HG02943 (cell line): ENCODE measurements around the gene DUSP28.
"Not testable (repeated sequence)": the region's sequence is repeated elsewhere in the genome, so short reads cannot be mapped to it uniquely, and the experiment has no call there.

Experiments used
- ATAC-seq: cut with Tn5 transposase; IDR thresholded peaks from one replicate; pipeline ENCODE4 v1.9.1; 2021; ENCODE audit warnings: mild to moderate bottlenecking, low read depth, moderate library complexity; ENCODE audit not compliant: unreplicated experiment

DUSP28 gene

DNA sequence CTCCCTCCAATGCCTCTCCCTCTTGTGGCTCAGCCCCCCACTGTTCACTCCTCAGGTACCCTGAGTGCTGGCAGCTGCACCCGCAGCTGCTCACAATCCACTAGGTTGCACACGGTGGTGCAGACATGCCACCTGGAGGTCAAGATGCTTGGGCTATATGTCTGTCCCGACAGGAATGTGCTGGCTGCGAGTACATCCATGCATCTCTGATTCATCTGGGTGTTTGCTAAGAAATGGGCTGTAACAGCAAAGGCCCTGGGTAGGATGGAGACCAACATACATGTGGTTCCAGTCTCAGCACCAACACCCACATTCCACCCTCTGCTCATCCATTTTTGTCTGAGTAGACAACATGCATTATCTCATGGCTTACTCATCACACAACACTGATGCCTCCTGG, 33.6 kb upstream of the DUSP28 start:
- ATAC-seq: no peak

GRCh38 chr2:240527153-240527750, 32.9 kb upstream of the DUSP28 start:
- ATAC-seq: no peak

DNA sequence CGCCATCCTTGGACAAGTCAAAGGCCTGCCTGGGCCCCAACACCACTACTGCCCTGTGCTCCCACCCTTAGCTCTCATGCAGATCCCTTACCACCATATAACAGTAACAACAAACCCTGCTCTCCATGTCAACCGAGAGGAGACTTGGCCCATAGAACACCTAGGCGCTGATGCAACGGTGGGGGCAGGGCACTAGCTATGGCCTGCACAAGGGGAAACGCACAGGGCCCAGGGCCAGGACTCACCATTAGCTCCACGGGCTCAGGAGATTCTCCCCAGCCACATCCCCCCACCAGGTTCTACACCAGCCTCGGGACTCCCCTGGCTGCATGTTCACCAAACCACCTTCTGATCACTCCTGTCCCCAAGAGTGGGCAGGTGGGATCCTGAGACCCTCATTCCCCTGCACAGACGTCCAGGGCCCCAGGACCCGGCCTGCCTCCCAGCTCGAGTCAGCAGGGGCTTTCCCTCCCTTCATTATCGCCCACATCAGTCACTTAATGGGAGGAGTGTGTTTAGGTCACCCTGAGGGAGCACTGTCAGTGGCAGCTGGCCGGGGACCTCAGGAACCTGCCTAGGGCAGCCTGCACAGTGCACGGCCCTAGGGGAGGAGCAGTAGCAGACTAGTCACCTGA, 31.6 kb upstream of the DUSP28 start:
- ATAC-seq: no peak

DNA sequence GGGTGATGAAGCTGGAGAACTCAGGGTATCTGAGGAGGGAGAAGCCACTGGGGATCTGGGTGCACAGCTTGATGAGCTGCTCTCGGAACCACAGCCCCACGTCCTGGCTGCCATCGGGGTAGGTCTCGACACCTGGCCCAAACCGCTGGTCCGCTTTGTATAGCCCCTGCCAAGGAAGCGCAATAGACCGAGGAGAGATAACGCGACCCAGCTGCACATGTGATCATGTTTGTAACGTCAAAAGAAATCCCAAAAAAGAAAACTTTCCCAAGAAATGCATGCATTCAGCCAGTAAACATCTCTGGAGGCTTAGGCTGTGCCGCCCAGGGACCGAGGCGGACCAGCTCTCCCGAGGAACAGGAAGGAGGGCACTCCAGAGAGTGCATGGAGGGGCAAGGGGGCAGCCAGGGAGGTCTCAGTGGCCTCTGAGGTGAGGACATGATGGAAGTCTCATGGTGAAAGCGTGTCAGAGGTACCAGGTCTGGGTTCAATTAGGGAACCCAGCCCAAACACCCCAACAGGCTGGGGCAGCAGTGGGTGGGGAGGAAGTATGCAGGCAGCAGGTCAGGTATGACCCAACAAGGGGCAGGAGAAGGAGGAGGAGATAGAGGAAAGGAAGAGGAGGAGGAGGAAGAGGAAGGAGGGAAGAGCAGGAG, 30.7 kb upstream of the DUSP28 start:
- no peak for ATAC-seq

GRCh38 chr2:240530181-240530580, 30.0 kb upstream of the DUSP28 start:
- ATAC-seq: no peak

- ATAC-seq: no peak
Measured at GRCh38 chr2:240531038-240531437, 29.1 kb upstream of the DUSP28 start.

GRCh38 chr2:240532031-240532775, 28.0 kb upstream of the DUSP28 start:
- ATAC-seq: no peak

DNA sequence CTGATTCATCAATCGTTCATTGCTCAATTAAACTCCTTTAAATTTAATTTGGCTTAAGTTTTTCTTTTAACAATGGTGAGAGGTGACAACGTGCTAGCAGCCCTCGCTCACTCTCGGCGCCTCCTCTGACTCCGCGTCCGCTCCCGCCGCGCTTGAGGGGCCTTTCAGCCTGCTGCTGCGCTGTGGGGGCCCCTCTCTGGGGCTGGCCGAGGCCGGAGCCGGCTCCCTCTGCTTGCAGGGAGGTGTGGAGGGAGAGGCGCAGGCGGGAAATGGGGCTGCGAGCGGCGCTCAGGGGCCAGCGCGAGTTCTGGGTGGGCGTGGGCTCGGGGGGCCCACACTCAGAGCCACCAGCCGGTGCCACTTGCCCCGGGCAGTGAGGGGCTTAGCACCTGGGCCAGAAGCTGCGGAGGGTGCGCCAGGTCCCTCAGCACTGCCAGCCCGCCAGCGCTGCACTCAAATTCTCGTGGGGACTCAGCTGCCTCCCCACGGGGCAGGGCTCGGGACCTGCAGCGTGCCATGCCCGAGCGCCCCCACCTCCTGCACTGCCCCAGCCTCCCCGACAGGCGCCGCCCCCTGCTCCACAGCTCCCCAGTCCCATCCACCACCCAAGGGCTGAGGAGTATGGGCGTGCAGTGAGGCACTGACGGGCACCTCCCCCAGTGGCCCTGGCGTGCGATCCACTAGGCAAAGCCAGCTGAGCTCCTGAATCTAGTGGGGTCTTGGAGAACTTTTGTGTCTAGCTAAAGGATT, 22.0 kb upstream of the DUSP28 start:
- ATAC-seq: no peak

- not testable (repeated sequence) for ATAC-seq
Measured at GRCh38 chr2:240539101-240539500, 21.1 kb upstream of the DUSP28 start.

- ATAC-seq: no peak
Measured at GRCh38 chr2:240539906-240540305, 20.3 kb upstream of the DUSP28 start.

- no peak for ATAC-seq
Measured at GRCh38 chr2:240551288-240551687, 8.9 kb upstream of the DUSP28 start.

- no peak for ATAC-seq
Measured at GRCh38 chr2:240551811-240552210, 8.3 kb upstream of the DUSP28 start.

- ATAC-seq: no peak
Measured at GRCh38 chr2:240553956-240554480, 6.1 kb upstream of the DUSP28 start.

GRCh38 chr2:240554767-240555493, 5.2 kb upstream of the DUSP28 start:
- ATAC-seq: no peak

DNA sequence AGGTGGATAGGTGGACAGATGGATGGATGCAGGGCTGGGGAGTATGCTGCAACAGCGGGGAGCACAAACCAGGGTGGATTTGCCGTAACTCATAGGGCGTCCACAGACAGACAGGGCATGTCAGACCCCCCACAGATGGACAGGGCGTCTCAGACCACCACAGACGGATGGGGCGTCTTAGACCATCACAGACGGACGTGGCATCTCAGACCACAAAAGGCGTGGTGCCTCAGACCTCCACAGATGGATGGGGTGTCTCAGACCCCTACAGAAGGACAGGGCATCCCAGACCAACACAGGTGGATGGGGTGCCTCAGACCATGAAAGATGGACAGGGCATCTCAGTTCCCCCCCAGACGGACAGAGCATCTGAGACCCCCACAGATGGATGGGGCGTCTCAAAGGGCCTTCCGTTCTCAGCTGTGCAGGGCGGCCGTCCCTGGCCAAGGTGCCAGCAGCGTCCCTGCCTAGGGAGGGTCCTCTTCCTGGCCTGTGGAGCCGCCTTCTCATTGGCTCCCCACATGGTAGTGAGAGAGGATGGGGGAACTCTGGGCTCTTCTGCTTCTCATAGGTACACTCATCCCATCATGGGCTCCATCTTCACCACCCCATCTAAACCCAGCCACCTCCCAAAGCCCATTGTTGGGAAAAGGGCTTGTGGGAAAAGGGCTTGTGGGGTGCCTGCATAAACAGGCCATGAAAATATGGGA, 4.5 kb upstream of the DUSP28 start:
- no peak for ATAC-seq

DNA sequence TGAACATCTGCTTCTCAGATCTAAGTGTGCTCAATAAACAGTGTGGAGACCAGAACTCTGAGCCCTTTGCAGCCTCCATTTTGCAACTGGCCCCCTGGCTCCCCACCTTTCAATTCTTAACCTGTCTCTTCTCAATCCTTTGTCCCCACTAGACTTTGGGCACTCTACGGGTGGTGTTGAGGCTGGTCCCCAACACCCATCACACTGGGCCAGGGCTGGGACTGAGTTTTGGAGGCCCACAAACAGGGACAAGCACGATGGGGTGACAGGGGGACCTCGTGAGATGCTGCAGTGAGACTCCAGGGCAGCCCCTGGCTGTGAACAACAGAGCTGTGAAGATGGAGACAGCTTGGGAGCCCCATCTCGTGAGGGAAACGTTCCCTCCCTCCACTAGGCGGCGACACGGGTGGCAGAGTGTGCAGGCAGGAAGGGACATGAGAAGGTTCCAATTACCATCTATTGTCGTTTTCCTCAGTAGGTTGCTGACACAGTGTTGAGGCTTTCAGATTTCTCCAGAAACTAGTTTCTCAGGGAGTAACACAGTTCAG, 3.5 kb upstream of the DUSP28 start:
- ATAC-seq: no peak

DNA sequence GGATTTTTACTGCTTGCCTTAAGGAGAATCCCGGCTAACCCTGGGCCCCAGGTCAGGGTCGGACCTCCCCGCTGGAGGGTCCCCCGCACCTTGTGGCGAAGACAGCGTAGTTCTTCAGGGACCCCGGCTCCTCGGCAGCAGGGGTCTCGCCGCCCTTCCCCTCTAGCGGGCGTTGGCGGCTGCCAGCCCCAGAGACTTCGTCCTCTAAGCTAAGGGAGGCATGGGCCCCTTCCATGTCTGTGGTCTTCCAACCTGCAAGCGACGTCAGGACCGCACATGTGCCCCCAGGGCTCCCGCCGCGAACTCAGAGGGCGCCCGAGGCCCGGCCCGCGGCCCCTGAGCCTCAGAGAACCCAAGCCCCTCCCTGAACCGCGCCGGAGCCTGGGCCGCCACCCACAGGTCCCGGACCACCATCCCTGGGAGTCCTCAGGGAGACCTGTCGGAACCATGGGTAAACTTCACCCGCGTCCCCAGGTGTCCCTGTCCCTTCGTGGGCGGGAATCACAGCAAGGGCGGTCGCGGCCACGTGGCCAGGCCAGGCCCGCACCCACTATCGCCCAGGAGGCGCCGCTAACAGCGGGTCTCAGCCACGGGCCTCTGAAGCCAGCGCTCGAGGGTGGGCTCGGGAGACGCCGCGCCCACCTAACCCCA, 2.9 kb upstream of the DUSP28 start:
- no peak for ATAC-seq

- no peak for ATAC-seq
Measured at GRCh38 chr2:240557808-240558207, 2.3 kb upstream of the DUSP28 start, which contains the start of gene ANKMY1. TSS of gene ANKMY1 (minus strand) at chr2:240557988. CDS start at chr2:240557335, 653 bp downstream.
